ENCODE data around the gene GNGT2. TPM values are rescaled to one million over a fixed set of nuclear protein-coding genes. Genes with fewer than 3 reads are reported as not detected.

The GNGT2 gene
- total and polyA plus RNA-seq, 2 experiments from 2014 or later: 0.42 to 1.5 TPM

DNA sequence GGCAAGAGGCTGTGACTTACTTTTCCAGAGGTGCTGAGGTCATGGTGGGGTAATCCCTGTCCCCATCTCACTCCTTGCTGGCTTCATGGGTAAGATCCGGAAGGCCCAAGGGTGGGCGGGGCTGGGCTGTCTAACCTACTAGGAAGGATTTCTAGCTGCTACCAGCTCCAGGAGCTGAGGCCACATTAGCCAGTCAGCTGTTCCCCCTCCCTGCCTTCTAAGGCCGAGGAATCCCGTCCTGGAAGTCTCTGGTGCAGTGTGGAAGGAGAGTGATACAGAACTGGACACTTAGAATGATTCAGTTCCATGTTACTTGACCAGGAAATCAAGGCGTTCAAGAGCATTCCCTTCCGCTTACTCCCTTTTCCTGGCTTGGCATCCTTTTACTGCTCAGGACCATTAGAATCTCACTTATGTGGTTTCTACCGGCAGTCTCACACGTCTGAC, 8.9 kb downstream of the GNGT2 start:
- no peak overlapping the region for H2AFZ ChIP-seq
- H4K20me1 ChIP-seq (replicated peaks; ENCODE audit: insufficient read depth): no peaks in the 10 kb centered on the region
- H3K36me3 ChIP-seq (ENCODE audit: insufficient read depth): no peaks in the 10 kb centered on the region
- Mint-ChIP-seq H3K9me3 (no peaks in the 10 kb centered on the region), H3K27ac (no peak overlapping the region), H3K4me1 (no peaks in the 10 kb centered on the region; the same call in 2 of the 3 replicates), H3K27me3 (ENCODE audit: insufficient read depth, low read depth, poor library complexity) (peaks cover 11% of the 10 kb centered on the region), H3K36me3 (ENCODE audit: low read depth) (no peaks in the 10 kb centered on the region), H3K4me3 (no peak overlapping the region; the same call in 2 of the 3 replicates)
- no peaks in the 10 kb centered on the region for H3K79me2 ChIP-seq (replicated peaks; ENCODE audit: insufficient read depth)
- DNase-seq (ENCODE audit: low spot score) (no peak), ATAC-seq (no peak)
- no peaks in the 10 kb centered on the region for H3K4me1 ChIP-seq (ENCODE audit: insufficient read depth)
- H3K27ac ChIP-seq (ENCODE audit: low read depth): no peak overlapping the region
- 0 out of 2 replicates have a peak, but pooled peaks cover 4% of the 10 kb centered on the region for H3K9me2 ChIP-seq (ENCODE audit: insufficient read depth)
- no peaks in the 10 kb centered on the region for H3F3A ChIP-seq (replicated peaks; ENCODE audit: low read depth)
- TF ChIP-seq, protein P1, sequence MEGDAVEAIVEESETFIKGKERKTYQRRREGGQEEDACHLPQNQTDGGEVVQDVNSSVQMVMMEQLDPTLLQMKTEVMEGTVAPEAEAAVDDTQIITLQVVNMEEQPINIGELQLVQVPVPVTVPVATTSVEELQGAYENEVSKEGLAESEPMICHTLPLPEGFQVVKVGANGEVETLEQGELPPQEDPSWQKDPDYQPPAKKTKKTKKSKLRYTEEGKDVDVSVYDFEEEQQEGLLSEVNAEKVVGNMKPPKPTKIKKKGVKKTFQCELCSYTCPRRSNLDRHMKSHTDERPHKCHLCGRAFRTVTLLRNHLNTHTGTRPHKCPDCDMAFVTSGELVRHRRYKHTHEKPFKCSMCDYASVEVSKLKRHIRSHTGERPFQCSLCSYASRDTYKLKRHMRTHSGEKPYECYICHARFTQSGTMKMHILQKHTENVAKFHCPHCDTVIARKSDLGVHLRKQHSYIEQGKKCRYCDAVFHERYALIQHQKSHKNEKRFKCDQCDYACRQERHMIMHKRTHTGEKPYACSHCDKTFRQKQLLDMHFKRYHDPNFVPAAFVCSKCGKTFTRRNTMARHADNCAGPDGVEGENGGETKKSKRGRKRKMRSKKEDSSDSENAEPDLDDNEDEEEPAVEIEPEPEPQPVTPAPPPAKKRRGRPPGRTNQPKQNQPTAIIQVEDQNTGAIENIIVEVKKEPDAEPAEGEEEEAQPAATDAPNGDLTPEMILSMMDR (conservative IDR thresholded peaks at IDR 0.05; ENCODE audit: low read depth in 2 of 2): no peak
- TF ChIP-seq JUNB (IDR thresholded peaks at IDR 0.05; ENCODE audit: unreplicated experiment) (no peak), ZNF331 (CRISPR knock-in tag; IDR thresholded peaks at IDR 0.05; ENCODE audit: low read depth) (no peak), NANOG (IDR thresholded peaks at IDR 0.05; ENCODE audit: borderline replicate concordance) (no peak)
- TF ChIP-seq, protein P2, sequence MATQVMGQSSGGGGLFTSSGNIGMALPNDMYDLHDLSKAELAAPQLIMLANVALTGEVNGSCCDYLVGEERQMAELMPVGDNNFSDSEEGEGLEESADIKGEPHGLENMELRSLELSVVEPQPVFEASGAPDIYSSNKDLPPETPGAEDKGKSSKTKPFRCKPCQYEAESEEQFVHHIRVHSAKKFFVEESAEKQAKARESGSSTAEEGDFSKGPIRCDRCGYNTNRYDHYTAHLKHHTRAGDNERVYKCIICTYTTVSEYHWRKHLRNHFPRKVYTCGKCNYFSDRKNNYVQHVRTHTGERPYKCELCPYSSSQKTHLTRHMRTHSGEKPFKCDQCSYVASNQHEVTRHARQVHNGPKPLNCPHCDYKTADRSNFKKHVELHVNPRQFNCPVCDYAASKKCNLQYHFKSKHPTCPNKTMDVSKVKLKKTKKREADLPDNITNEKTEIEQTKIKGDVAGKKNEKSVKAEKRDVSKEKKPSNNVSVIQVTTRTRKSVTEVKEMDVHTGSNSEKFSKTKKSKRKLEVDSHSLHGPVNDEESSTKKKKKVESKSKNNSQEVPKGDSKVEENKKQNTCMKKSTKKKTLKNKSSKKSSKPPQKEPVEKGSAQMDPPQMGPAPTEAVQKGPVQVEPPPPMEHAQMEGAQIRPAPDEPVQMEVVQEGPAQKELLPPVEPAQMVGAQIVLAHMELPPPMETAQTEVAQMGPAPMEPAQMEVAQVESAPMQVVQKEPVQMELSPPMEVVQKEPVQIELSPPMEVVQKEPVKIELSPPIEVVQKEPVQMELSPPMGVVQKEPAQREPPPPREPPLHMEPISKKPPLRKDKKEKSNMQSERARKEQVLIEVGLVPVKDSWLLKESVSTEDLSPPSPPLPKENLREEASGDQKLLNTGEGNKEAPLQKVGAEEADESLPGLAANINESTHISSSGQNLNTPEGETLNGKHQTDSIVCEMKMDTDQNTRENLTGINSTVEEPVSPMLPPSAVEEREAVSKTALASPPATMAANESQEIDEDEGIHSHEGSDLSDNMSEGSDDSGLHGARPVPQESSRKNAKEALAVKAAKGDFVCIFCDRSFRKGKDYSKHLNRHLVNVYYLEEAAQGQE (IDR thresholded peaks at IDR 0.05; ENCODE audit: unreplicated experiment): no peak
- TF ChIP-seq, protein P3, sequence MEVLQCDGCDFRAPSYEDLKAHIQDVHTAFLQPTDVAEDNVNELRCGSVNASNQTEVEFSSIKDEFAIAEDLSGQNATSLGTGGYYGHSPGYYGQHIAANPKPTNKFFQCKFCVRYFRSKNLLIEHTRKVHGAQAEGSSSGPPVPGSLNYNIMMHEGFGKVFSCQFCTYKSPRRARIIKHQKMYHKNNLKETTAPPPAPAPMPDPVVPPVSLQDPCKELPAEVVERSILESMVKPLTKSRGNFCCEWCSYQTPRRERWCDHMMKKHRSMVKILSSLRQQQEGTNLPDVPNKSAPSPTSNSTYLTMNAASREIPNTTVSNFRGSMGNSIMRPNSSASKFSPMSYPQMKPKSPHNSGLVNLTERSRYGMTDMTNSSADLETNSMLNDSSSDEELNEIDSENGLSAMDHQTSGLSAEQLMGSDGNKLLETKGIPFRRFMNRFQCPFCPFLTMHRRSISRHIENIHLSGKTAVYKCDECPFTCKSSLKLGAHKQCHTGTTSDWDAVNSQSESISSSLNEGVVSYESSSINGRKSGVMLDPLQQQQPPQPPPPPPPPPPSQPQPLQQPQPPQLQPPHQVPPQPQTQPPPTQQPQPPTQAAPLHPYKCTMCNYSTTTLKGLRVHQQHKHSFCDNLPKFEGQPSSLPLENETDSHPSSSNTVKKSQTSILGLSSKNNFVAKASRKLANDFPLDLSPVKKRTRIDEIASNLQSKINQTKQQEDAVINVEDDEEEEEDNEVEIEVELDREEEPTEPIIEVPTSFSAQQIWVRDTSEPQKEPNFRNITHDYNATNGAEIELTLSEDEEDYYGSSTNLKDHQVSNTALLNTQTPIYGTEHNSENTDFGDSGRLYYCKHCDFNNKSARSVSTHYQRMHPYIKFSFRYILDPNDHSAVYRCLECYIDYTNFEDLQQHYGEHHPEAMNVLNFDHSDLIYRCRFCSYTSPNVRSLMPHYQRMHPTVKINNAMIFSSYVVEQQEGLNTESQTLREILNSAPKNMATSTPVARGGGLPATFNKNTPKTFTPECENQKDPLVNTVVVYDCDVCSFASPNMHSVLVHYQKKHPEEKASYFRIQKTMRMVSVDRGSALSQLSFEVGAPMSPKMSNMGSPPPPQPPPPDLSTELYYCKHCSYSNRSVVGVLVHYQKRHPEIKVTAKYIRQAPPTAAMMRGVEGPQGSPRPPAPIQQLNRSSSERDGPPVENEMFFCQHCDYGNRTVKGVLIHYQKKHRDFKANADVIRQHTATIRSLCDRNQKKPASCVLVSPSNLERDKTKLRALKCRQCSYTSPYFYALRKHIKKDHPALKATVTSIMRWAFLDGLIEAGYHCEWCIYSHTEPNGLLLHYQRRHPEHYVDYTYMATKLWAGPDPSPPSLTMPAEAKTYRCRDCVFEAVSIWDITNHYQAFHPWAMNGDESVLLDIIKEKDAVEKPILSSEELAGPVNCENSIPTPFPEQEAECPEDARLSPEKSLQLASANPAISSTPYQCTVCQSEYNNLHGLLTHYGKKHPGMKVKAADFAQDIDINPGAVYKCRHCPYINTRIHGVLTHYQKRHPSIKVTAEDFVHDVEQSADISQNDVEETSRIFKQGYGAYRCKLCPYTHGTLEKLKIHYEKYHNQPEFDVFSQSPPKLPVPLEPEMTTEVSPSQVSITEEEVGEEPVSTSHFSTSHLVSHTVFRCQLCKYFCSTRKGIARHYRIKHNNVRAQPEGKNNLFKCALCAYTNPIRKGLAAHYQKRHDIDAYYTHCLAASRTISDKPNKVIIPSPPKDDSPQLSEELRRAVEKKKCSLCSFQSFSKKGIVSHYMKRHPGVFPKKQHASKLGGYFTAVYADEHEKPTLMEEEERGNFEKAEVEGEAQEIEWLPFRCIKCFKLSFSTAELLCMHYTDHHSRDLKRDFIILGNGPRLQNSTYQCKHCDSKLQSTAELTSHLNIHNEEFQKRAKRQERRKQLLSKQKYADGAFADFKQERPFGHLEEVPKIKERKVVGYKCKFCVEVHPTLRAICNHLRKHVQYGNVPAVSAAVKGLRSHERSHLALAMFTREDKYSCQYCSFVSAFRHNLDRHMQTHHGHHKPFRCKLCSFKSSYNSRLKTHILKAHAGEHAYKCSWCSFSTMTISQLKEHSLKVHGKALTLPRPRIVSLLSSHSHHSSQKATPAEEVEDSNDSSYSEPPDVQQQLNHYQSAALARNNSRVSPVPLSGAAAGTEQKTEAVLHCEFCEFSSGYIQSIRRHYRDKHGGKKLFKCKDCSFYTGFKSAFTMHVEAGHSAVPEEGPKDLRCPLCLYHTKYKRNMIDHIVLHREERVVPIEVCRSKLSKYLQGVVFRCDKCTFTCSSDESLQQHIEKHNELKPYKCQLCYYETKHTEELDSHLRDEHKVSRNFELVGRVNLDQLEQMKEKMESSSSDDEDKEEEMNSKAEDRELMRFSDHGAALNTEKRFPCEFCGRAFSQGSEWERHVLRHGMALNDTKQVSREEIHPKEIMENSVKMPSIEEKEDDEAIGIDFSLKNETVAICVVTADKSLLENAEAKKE (CRISPR knock-in tag; IDR thresholded peaks at IDR 0.05): no peak
- TF ChIP-seq, protein P4, sequence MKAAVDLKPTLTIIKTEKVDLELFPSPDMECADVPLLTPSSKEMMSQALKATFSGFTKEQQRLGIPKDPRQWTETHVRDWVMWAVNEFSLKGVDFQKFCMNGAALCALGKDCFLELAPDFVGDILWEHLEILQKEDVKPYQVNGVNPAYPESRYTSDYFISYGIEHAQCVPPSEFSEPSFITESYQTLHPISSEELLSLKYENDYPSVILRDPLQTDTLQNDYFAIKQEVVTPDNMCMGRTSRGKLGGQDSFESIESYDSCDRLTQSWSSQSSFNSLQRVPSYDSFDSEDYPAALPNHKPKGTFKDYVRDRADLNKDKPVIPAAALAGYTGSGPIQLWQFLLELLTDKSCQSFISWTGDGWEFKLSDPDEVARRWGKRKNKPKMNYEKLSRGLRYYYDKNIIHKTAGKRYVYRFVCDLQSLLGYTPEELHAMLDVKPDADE (IDR thresholded peaks at IDR 0.05): no peak
- no peak overlapping the region for H3K4me3 ChIP-seq
- H3K27me3 ChIP-seq (ENCODE audit: insufficient read depth): no peaks in the 10 kb centered on the region
- H3K4me2 ChIP-seq: no peak overlapping the region

Data from GM23338 (cell line).